Neural progenitor cell (in vitro differentiated cells): ENCODE measurements around the gene OR1B1. TPM values are rescaled to one million over a fixed set of nuclear protein-coding genes. Genes with fewer than 3 reads are reported as not detected.
"Not testable (repeated sequence)": the region's sequence is repeated elsewhere in the genome, so short reads cannot be mapped to it uniquely, and the experiment has no call there.

ENCODE experiments used
- DNase-seq: peaks from one replicate; pipeline ENCODE4 v3.0.0-alpha.2; 2016; ENCODE audit warnings: low spot score
- H2AFZ ChIP-seq: fragments of 200-600 bp; sonication (generic); replicated peaks from 2 replicates; pipeline ENCODE4 v1.6.1; 2016; ENCODE audit warnings: antibody characterized with exemption
- H3F3A ChIP-seq: fragments of 200-600 bp; sonication (generic); 2 replicates; pipeline ENCODE4 v1.6.1; 2016; ENCODE audit warnings: antibody characterized with exemption, low read depth
- H3K27ac ChIP-seq: fragments of 200-600 bp; sonication (generic); 2 replicates; pipeline ENCODE4 v1.5.1; 2016; ENCODE audit warnings: mild to moderate bottlenecking
- H3K27me3 ChIP-seq: fragments of 200-600 bp; sonication (generic); 2 replicates; pipeline ENCODE4 v1.6.1; 2016; ENCODE audit warnings: mild to moderate bottlenecking, moderate library complexity
- H3K36me3 ChIP-seq: fragments of 200-600 bp; sonication (generic); 2 replicates; pipeline ENCODE4 v1.5.1; 2016
- H3K4me1 ChIP-seq: fragments of 200-600 bp; sonication (generic); 2 replicates; pipeline ENCODE4 v1.6.1; 2016; ENCODE audit warnings: mixed run types
- H3K4me2 ChIP-seq: fragments of 200-600 bp; sonication (generic); 2 replicates; pipeline ENCODE4 v1.6.1; 2016
- H3K4me3 ChIP-seq: fragments of 200-600 bp; sonication (generic); 2 replicates; pipeline ENCODE4 v1.5.1; 2016
- H3K79me2 ChIP-seq: fragments of 200-600 bp; sonication (generic); 2 replicates; pipeline ENCODE4 v1.6.1; 2016; ENCODE audit warnings: low read depth
- H3K9ac ChIP-seq: fragments of 200-600 bp; sonication (generic); 2 replicates; pipeline ENCODE4 v1.6.1; 2016
- H3K9me3 ChIP-seq: fragments of 200-600 bp; sonication (generic); 2 replicates; pipeline ENCODE4 v1.5.1; 2016; ENCODE audit warnings: low read depth
- H4K20me1 ChIP-seq: fragments of 200-600 bp; sonication (generic); 2 replicates; pipeline ENCODE4 v1.6.1; 2016; ENCODE audit warnings: low read depth
- H3K27ac Mint-ChIP-seq: 3 replicates; pipeline ENCODE4 v1.8.0; 2021; ENCODE audit warnings: mixed read lengths
- H3K27me3 Mint-ChIP-seq: 2 replicates; pipeline ENCODE4 v1.8.0; 2022; ENCODE audit warnings: low read depth, mild to moderate bottlenecking, inconsistent platforms, moderate library complexity, mixed read lengths; ENCODE audit not compliant: insufficient read depth
- H3K36me3 Mint-ChIP-seq: 3 replicates; pipeline ENCODE4 v1.8.0; 2021; ENCODE audit warnings: mixed read lengths
- H3K4me1 Mint-ChIP-seq: 3 replicates; pipeline ENCODE4 v1.8.0; 2021; ENCODE audit warnings: mixed read lengths
- H3K4me3 Mint-ChIP-seq: 3 replicates; pipeline ENCODE4 v1.8.0; 2021; ENCODE audit warnings: mild to moderate bottlenecking, moderate library complexity, mixed read lengths
- H3K9me3 Mint-ChIP-seq: 3 replicates; pipeline ENCODE4 v1.8.0; 2020; ENCODE audit warnings: mixed read lengths
- EZH2 ChIP-seq: fragments of 200-600 bp; sonication (generic); IDR thresholded peaks from 2 replicates; pipeline ENCODE4 v1.6.1; 2017; ENCODE audit warnings: antibody characterized with exemption, mild to moderate bottlenecking, moderate library complexity
- EZH2phosphoT487 ChIP-seq: fragments of 200-600 bp; sonication (generic); IDR thresholded peaks from 2 replicates; pipeline ENCODE4 v1.6.1; 2017; ENCODE audit warnings: antibody characterized with exemption
- total RNA-seq: library from RNA; depleted of rRNA; stranded (reverse); fragments of >200 nt; gene quantifications from 2 replicates; pipeline ENCODE4 v1.2.3, GENCODE V29; 2015; ENCODE audit warnings: low replicate concordance
- TF ChIP-seq, protein P1 (sequence below): fragments of 200-600 bp; sonication (generic); IDR thresholded peaks from 2 replicates; pipeline ENCODE4 v1.5.1; 2017; ENCODE audit warnings: antibody characterized with exemption, mild to moderate bottlenecking

The OR1B1 gene
- total RNA-seq, 1 donor from 2014 or later = not detected

DNA sequence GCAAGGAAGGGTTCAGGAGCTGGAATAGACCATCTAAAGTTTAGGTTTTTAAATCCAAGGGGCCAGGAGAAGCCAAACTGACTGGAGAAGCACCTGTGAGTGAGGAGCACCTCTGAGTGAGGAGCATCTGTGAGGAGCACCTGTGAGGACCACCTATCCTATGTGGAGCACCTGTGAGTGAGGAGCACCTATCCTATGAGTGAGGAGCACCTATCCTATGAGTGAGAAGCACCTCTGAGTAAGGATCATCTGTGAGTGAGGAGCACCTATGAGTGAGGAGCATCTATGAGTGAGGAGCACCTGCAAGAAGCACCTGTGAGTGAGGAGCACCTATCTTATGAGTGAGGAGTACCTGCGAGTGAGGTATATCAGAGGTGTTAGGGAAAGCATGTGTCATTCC, 50.8 kb downstream of the OR1B1 start:
- no peaks in the 10 kb centered on the region for H4K20me1 ChIP-seq
- Mint-ChIP-seq H3K36me3 (no peaks in the 10 kb centered on the region), H3K27ac (no peak overlapping the region), H3K4me3 (no peak overlapping the region), H3K4me1 (no peaks in the 10 kb centered on the region), H3K27me3 (peaks cover 4% of the 10 kb centered on the region), H3K9me3 (no peaks in the 10 kb centered on the region)
- H3F3A ChIP-seq = no peaks in the 10 kb centered on the region
- no peaks in the 10 kb centered on the region for H3K4me1 ChIP-seq
- no peak overlapping the region for H3K4me2 ChIP-seq
- no peak overlapping the region for H3K27ac ChIP-seq
- H3K9ac ChIP-seq = no peak overlapping the region
- H3K36me3 ChIP-seq = no peaks in the 10 kb centered on the region
- no peak for DNase-seq
- peaks cover 3% of the 10 kb centered on the region for H3K9me3 ChIP-seq
- no peaks in the 10 kb centered on the region for H3K27me3 ChIP-seq
- no peaks in the 10 kb centered on the region for H3K79me2 ChIP-seq
- H3K4me3 ChIP-seq = no peak overlapping the region
- H2AFZ ChIP-seq = no peak overlapping the region
- TF ChIP-seq EZH2phosphoT487 (no peak), EZH2 (no peak)
- TF ChIP-seq, protein P1, sequence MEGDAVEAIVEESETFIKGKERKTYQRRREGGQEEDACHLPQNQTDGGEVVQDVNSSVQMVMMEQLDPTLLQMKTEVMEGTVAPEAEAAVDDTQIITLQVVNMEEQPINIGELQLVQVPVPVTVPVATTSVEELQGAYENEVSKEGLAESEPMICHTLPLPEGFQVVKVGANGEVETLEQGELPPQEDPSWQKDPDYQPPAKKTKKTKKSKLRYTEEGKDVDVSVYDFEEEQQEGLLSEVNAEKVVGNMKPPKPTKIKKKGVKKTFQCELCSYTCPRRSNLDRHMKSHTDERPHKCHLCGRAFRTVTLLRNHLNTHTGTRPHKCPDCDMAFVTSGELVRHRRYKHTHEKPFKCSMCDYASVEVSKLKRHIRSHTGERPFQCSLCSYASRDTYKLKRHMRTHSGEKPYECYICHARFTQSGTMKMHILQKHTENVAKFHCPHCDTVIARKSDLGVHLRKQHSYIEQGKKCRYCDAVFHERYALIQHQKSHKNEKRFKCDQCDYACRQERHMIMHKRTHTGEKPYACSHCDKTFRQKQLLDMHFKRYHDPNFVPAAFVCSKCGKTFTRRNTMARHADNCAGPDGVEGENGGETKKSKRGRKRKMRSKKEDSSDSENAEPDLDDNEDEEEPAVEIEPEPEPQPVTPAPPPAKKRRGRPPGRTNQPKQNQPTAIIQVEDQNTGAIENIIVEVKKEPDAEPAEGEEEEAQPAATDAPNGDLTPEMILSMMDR = no peak

DNA sequence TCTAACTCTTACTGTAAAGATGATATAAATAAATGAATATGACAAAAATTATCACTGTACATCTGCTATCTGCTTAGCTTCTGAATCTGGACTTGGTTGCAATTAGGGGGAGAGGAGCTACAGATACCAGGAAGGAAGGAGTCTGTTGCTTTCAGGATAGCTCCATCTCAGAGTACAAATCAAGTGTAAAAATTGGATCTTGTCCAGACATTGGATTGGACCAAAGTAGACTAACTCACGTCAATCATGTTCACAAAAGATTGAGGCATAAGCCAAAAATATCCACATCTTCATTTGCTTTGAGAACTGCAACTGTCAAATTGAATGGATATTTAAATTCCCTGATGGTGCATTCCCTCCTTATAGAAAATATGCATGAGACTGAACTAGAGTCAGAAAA, 51.7 kb downstream of the OR1B1 start:
- H3K9ac ChIP-seq = no peak overlapping the region
- H4K20me1 ChIP-seq = no peaks in the 10 kb centered on the region
- Mint-ChIP-seq H3K4me1 (no peaks in the 10 kb centered on the region), H3K27ac (no peak overlapping the region), H3K4me3 (no peak overlapping the region), H3K36me3 (no peaks in the 10 kb centered on the region), H3K9me3 (no peaks in the 10 kb centered on the region), H3K27me3 (peaks cover 4% of the 10 kb centered on the region)
- peaks cover 11% of the 10 kb centered on the region for H3K9me3 ChIP-seq
- H3K27me3 ChIP-seq = no peaks in the 10 kb centered on the region
- no peak overlapping the region for H2AFZ ChIP-seq
- DNase-seq = no peak
- no peaks in the 10 kb centered on the region for H3F3A ChIP-seq
- H3K79me2 ChIP-seq = no peaks in the 10 kb centered on the region
- no peak overlapping the region for H3K4me2 ChIP-seq
- no peak overlapping the region for H3K4me3 ChIP-seq
- no peaks in the 10 kb centered on the region for H3K36me3 ChIP-seq
- H3K4me1 ChIP-seq = no peaks in the 10 kb centered on the region
- no peak overlapping the region for H3K27ac ChIP-seq
- TF ChIP-seq, protein P1 = no peak
- TF ChIP-seq EZH2 = no peak

DNA sequence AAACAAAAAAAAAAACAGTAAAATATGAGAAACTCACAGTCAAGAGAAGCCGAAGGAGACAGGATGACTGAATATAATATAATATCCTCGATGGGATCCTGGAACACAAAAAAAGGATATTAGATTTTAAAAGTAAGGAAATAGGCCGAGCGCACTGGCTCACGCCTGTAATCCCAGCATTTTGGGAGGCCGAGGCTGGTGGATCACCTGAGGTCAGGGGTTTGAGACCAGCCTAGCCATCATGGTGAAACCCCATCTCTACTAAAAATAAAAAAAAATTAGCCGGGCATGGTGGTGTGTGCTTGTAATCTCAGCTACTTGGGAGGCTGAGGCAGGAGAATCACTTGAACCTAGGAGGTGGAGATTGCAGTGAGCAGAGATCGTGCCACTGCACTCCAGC, 74.1 kb downstream of the OR1B1 start, which contains the start of gene OR1L8:
OR1L8 (minus strand) TSS at position 101 of the 400 bp plus-strand sequence. CDS start 14,907 bp downstream, outside the sequence.
- H4K20me1 ChIP-seq, H3K4me2 ChIP-seq, H3K27me3 Mint-ChIP-seq, H3K4me3 ChIP-seq, H3K9me3 Mint-ChIP-seq, H3K79me2 ChIP-seq, H3K4me1 Mint-ChIP-seq, H3K27ac ChIP-seq, H3K9ac ChIP-seq, H3K4me1 ChIP-seq, H3K27ac Mint-ChIP-seq, H3K27me3 ChIP-seq, H3F3A ChIP-seq, H2AFZ ChIP-seq, DNase-seq, H3K4me3 Mint-ChIP-seq, H3K36me3 Mint-ChIP-seq, H3K36me3 ChIP-seq: not testable (repeated sequence)
- H3K9me3 ChIP-seq = peaks cover 12% of the 10 kb centered on the region

DNA sequence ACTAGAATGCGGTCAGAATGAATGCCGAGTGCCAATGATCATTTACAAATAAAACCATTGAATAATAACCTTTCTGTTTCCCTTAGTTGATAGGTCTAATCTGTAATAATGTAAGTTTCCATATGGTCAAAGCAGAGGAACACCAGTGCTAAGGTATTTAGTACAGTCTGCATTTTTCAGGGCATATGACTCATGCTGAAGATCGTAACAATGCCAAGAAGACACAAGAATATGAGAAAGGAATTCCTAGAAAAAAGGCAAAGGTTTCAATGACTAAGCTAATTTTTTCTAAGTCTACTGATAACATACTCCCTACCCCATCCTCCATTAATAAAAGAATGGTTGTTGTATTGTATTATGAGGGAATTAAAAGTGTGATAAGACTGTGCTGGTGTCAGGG, 77.1 kb downstream of the OR1B1 start:
- H4K20me1 ChIP-seq = no peaks in the 10 kb centered on the region
- H3K9me3 ChIP-seq = peaks cover 14% of the 10 kb centered on the region
- no peak for DNase-seq
- H3K4me1 ChIP-seq = no peaks in the 10 kb centered on the region
- no peak overlapping the region for H3K4me2 ChIP-seq
- Mint-ChIP-seq H3K27me3 (peaks cover 9% of the 10 kb centered on the region), H3K27ac (no peak overlapping the region), H3K36me3 (no peaks in the 10 kb centered on the region), H3K9me3 (no peaks in the 10 kb centered on the region), H3K4me1 (no peaks in the 10 kb centered on the region), H3K4me3 (no peak overlapping the region)
- H2AFZ ChIP-seq = no peak overlapping the region
- TF ChIP-seq, protein P1 = no peak
- TF ChIP-seq EZH2 = no peak
- H3F3A ChIP-seq = no peaks in the 10 kb centered on the region
- no peak overlapping the region for H3K9ac ChIP-seq
- no peaks in the 10 kb centered on the region for H3K27me3 ChIP-seq
- H3K27ac ChIP-seq = no peak overlapping the region
- H3K79me2 ChIP-seq = no peaks in the 10 kb centered on the region
- no peak overlapping the region for H3K4me3 ChIP-seq
- no peaks in the 10 kb centered on the region for H3K36me3 ChIP-seq
